ENCODE results near the gene ALOX15B.

DNA sequence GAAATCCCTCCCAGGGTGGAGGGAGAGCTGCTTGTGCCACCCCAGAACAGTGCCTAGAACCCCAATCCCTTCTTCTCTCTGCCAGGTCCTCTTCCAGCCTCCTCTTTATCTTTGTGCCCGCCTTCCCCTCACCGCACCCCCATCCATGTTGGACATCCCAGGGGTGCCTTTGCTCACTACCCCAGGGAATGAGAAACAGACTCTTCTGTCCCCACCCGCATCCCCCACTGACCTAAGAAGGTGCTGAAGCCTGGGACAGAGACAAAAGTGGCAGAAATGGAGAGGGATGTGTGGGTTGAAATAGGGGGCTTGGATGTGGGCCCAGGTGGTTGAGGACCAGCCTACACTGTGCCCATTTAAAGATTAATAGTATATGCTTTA, 17.0 kb downstream of the ALOX15B start:
- TF ChIP-seq POLR2A (IDR thresholded peaks at IDR 0.05): no peak
- TF ChIP-seq, protein P1, sequence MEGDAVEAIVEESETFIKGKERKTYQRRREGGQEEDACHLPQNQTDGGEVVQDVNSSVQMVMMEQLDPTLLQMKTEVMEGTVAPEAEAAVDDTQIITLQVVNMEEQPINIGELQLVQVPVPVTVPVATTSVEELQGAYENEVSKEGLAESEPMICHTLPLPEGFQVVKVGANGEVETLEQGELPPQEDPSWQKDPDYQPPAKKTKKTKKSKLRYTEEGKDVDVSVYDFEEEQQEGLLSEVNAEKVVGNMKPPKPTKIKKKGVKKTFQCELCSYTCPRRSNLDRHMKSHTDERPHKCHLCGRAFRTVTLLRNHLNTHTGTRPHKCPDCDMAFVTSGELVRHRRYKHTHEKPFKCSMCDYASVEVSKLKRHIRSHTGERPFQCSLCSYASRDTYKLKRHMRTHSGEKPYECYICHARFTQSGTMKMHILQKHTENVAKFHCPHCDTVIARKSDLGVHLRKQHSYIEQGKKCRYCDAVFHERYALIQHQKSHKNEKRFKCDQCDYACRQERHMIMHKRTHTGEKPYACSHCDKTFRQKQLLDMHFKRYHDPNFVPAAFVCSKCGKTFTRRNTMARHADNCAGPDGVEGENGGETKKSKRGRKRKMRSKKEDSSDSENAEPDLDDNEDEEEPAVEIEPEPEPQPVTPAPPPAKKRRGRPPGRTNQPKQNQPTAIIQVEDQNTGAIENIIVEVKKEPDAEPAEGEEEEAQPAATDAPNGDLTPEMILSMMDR (IDR thresholded peaks at IDR 0.05): no peak
- no peak for TF ChIP-seq EP300 (IDR thresholded peaks at IDR 0.05)
